CD4-positive, CD25-positive, alpha-beta regulatory T cell (primary cell): ENCODE results near the gene IL1RAPL1. TPM values are rescaled to one million over a fixed set of nuclear protein-coding genes. Genes with fewer than 3 reads are reported as not detected.

ENCODE experiments used
- ATAC-seq, 2 donors: fragments of 150-1000 bp; cut with Tn5 transposase; one replicate each; pipeline ENCODE4 v1.10.0; 2021; ENCODE audit warnings: low read depth in 2 of 2, moderate number of reproducible peaks in 2 of 2, moderate library complexity in 1 of 2
- DNase-seq, 3 donors: peaks; one replicate each; pipeline versions ENCODE4 v3.0.0 to v3.0.0-alpha.2; 2012 to 2022; ENCODE audit warnings: mixed read lengths in 1 of 3
- H3K27ac ChIP-seq: one replicate; pipeline ENCODE4 v1.7.0; 2013; ENCODE audit warnings: mild to moderate bottlenecking, low read length; ENCODE audit not compliant: insufficient read depth, poor library complexity, severe bottlenecking
- H3K27me3 ChIP-seq: one replicate; pipeline ENCODE4 v1.7.0; 2013; ENCODE audit warnings: low read length; ENCODE audit not compliant: control insufficient read depth, insufficient read depth
- H3K36me3 ChIP-seq: one replicate; pipeline ENCODE4 v1.7.0; 2013; ENCODE audit warnings: mild to moderate bottlenecking, low read length, moderate library complexity; ENCODE audit not compliant: control insufficient read depth, insufficient read depth
- H3K4me1 ChIP-seq: 2 replicates; pipeline ENCODE4 v1.7.0; 2013; ENCODE audit warnings: mild to moderate bottlenecking, low read length; ENCODE audit not compliant: insufficient read depth, control insufficient read depth, poor library complexity, severe bottlenecking
- H3K4me3 ChIP-seq: one replicate; pipeline ENCODE4 v1.7.0; 2013; ENCODE audit warnings: low read depth, mild to moderate bottlenecking, low read length, moderate library complexity
- H3K9me3 ChIP-seq, 2 experiments: 1 replicate in 1 of 2; 2 replicates in 1 of 2; pipeline ENCODE4 v1.7.0; 2013; ENCODE audit warnings: low read length in 2 of 2, mild to moderate bottlenecking in 1 of 2, moderate library complexity in 1 of 2; ENCODE audit not compliant: control insufficient read depth in 2 of 2
- H3K27ac Mint-ChIP-seq, 3 donors: one replicate each; pipeline ENCODE4 v1.8.0; 2020 to 2022; ENCODE audit warnings: mild to moderate bottlenecking in 3 of 3, mixed read lengths in 3 of 3, moderate library complexity in 2 of 3
- H3K27me3 Mint-ChIP-seq: one replicate; pipeline ENCODE4 v1.8.0; 2022; ENCODE audit warnings: mild to moderate bottlenecking, mixed read lengths
- H3K36me3 Mint-ChIP-seq: one replicate; pipeline ENCODE4 v1.8.0; 2020; ENCODE audit warnings: mixed read lengths
- H3K4me1 Mint-ChIP-seq, 4 donors: one replicate each; pipeline ENCODE4 v1.8.0; 2020 to 2022; ENCODE audit warnings: mixed read lengths in 4 of 4, mild to moderate bottlenecking in 1 of 4
- H3K4me3 Mint-ChIP-seq, 4 donors: one replicate each; pipeline ENCODE4 v1.8.0; 2020 to 2022; ENCODE audit warnings: mild to moderate bottlenecking in 4 of 4, mixed read lengths in 4 of 4, moderate library complexity in 3 of 4
- H3K9me3 Mint-ChIP-seq, 7 donors: one replicate each; pipeline ENCODE4 v1.8.0; 2020 to 2022; ENCODE audit warnings: mixed read lengths in 7 of 7, mild to moderate bottlenecking in 3 of 7, moderate library complexity in 2 of 7
- polyA plus RNA-seq, 4 donors: library from polyadenylated mRNA; unstranded; fragments of 300-500 nt; fragmentation: Illumina TruSeq; gene quantifications; one replicate each; pipeline ENCODE4 v1.2.3, GENCODE V29; 2021
- total RNA-seq: library from RNA; stranded (reverse); gene quantifications from one replicate; pipeline ENCODE4 v1.2.3, GENCODE V29; 2022

The IL1RAPL1 gene
- total and polyA plus RNA-seq, 5 donors from 2014 or later: not detected

GRCh38 chrX:29903360-29903759, 1316.1 kb downstream of the IL1RAPL1 start:
- H3K4me3 Mint-ChIP-seq: no peak overlapping the region
- no peak overlapping the region for H3K27ac Mint-ChIP-seq

GRCh38 chrX:29911673-29912072, 1324.4 kb downstream of the IL1RAPL1 start:
- Histone ChIP-seq H3K4me1 (no peaks in the 10 kb centered on the region), H3K9me3 (no peaks in the 10 kb centered on the region), H3K4me3 (no peak overlapping the region), H3K27me3 (no peaks in the 10 kb centered on the region), H3K27ac (no peak overlapping the region), H3K36me3 (no peaks in the 10 kb centered on the region)
- H3K4me3 Mint-ChIP-seq: no peak overlapping the region
- no peaks in the 10 kb centered on the region for H3K4me1 Mint-ChIP-seq
- H3K27ac Mint-ChIP-seq: no peak overlapping the region
- H3K27me3 Mint-ChIP-seq: no peaks in the 10 kb centered on the region
- H3K36me3 Mint-ChIP-seq: no peaks in the 10 kb centered on the region
- no peak for ATAC-seq
- DNase-seq: no peak
- peaks cover 0 to 7% (median 0%) of the 10 kb centered on the region in 7 donors for H3K9me3 Mint-ChIP-seq

More at GRCh38 chrX:29903360-29903759, 1316.1 kb downstream of the IL1RAPL1 start:
- no peak overlapping the region for H3K4me3 ChIP-seq
- Mint-ChIP-seq H3K4me1 (no peaks in the 10 kb centered on the region), H3K9me3 (peaks cover 0 to 9% (median 0%) of the 10 kb centered on the region in 7 donors), H3K36me3 (peaks cover 3% of the 10 kb centered on the region), H3K27me3 (no peaks in the 10 kb centered on the region)
- H3K9me3 ChIP-seq: peaks cover 0 to 1% of the 10 kb centered on the region in 2 experiments
- H3K27me3 ChIP-seq: no peaks in the 10 kb centered on the region
- ATAC-seq (no peak), DNase-seq (no peak)
- H3K36me3 ChIP-seq: no peaks in the 10 kb centered on the region
- no peaks in the 10 kb centered on the region for H3K4me1 ChIP-seq
- H3K27ac ChIP-seq: no peak overlapping the region

- peaks cover 0 to 2% of the 10 kb centered on the region in 2 experiments for H3K9me3 ChIP-seq
- no peak for DNase-seq
- no peak overlapping the region for H3K27ac ChIP-seq
- Mint-ChIP-seq H3K4me1 (no peaks in the 10 kb centered on the region), H3K4me3 (no peak overlapping the region), H3K36me3 (no peaks in the 10 kb centered on the region), H3K9me3 (peaks cover 0 to 7% (median 0%) of the 10 kb centered on the region in 7 donors), H3K27me3 (no peaks in the 10 kb centered on the region), H3K27ac (no peak overlapping the region)
- no peak overlapping the region for H3K4me3 ChIP-seq
- H3K4me1 ChIP-seq: no peaks in the 10 kb centered on the region
- H3K27me3 ChIP-seq: no peaks in the 10 kb centered on the region
- H3K36me3 ChIP-seq: no peaks in the 10 kb centered on the region
- no peak for ATAC-seq
Measured at GRCh38 chrX:29913647-29914046, 1326.4 kb downstream of the IL1RAPL1 start.

- H3K27me3 Mint-ChIP-seq: no peaks in the 10 kb centered on the region
- no peak for ATAC-seq
- Histone ChIP-seq H3K36me3 (no peaks in the 10 kb centered on the region), H3K27me3 (no peaks in the 10 kb centered on the region), H3K9me3 (no peaks in the 10 kb centered on the region), H3K4me1 (no peaks in the 10 kb centered on the region), H3K27ac (no peak overlapping the region), H3K4me3 (no peak overlapping the region)
- H3K27ac Mint-ChIP-seq: no peak overlapping the region
- H3K4me3 Mint-ChIP-seq: no peak overlapping the region
- H3K36me3 Mint-ChIP-seq: no peaks in the 10 kb centered on the region
- H3K9me3 Mint-ChIP-seq: peaks cover 0 to 10% (median 0%) of the 10 kb centered on the region in 7 donors
- DNase-seq: no peak
- no peaks in the 10 kb centered on the region for H3K4me1 Mint-ChIP-seq
Measured at GRCh38 chrX:29922607-29923006, 1335.4 kb downstream of the IL1RAPL1 start.

GRCh38 chrX:29926056-29926455, 1338.8 kb downstream of the IL1RAPL1 start:
- no peaks in the 10 kb centered on the region for H3K36me3 Mint-ChIP-seq
- Histone ChIP-seq H3K4me3 (no peak overlapping the region), H3K4me1 (no peaks in the 10 kb centered on the region), H3K27me3 (no peaks in the 10 kb centered on the region), H3K9me3 (peaks cover 0 to 4% of the 10 kb centered on the region in 2 experiments), H3K36me3 (no peaks in the 10 kb centered on the region), H3K27ac (no peak overlapping the region)
- H3K4me1 Mint-ChIP-seq: no peaks in the 10 kb centered on the region
- no peak for DNase-seq
- no peaks in the 10 kb centered on the region for H3K27me3 Mint-ChIP-seq
- H3K9me3 Mint-ChIP-seq: peaks cover 0 to 10% (median 0%) of the 10 kb centered on the region in 7 donors
- no peak for ATAC-seq
- no peak overlapping the region for H3K4me3 Mint-ChIP-seq
- no peak overlapping the region for H3K27ac Mint-ChIP-seq

DNA sequence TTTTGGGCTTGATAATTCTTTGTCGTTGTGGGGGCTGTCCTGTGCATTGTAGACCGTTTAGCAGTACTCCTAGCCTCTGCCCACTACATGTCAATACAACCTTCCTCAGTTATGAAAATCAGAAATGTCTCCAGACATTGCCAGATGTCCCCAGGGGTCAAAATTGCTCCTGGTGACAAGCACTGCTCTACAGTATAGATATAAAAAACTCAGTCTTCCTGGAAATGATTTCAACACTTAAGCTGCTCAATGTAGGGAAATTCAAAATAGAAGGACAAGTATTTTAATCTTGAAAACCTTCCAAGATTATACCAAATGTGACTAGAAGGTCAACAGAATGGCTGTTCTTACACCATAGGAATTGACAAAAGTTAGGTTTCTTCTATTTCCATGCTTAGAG, 1339.4 kb downstream of the IL1RAPL1 start:
- no peaks in the 10 kb centered on the region for H3K4me1 ChIP-seq
- Mint-ChIP-seq H3K4me1 (no peaks in the 10 kb centered on the region), H3K27me3 (no peaks in the 10 kb centered on the region), H3K27ac (no peak overlapping the region), H3K9me3 (peaks cover 0 to 5% (median 0%) of the 10 kb centered on the region in 7 donors), H3K4me3 (no peak overlapping the region), H3K36me3 (no peaks in the 10 kb centered on the region)
- H3K4me3 ChIP-seq: no peak overlapping the region
- ATAC-seq (no peak), DNase-seq (no peak)
- H3K27ac ChIP-seq: no peak overlapping the region
- H3K27me3 ChIP-seq: no peaks in the 10 kb centered on the region
- H3K9me3 ChIP-seq: peaks cover 0 to 4% of the 10 kb centered on the region in 2 experiments
- H3K36me3 ChIP-seq: no peaks in the 10 kb centered on the region

DNA sequence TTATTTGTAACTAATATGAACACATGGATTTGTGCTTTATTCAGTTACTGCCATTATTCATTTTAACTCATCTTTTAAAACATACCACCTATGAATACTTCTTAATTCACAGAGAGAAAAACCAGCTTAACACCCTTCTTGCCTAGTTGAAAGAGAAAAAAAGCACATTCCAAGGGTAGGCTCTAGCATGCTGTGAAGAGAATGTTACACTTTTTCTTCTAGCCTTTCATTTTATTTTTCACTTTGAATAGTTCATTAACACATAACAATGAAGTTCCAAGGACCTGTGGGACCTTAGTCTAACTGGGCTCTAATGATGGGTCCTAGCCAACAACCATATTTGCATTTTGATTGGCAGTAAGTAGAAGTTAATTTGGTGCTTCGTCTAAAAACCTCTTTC, 1348.2 kb downstream of the IL1RAPL1 start:
- no peaks in the 10 kb centered on the region for H3K4me1 Mint-ChIP-seq

DNA sequence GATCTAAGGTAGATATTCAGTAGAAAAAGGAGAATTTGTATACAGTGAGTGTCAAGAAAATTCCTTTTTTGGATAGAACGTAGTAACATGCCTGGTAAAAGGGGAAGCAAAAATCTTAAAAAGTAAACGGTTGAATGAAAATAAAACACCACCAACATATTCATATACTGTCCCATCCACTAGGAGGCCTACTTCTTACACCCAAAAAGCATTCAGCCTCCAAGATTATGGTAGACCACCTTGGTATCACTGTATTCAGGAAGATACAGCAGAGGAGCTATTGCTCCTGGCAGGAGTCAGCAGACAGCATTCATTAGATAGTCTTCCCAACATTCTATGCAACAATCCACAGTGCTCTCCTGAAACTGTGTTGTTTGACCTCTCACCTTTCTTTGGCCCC, 1353.5 kb downstream of the IL1RAPL1 start:
- Histone ChIP-seq H3K9me3 (no peaks in the 10 kb centered on the region), H3K4me1 (no peaks in the 10 kb centered on the region), H3K36me3 (no peaks in the 10 kb centered on the region), H3K27ac (no peak overlapping the region), H3K27me3 (no peaks in the 10 kb centered on the region), H3K4me3 (no peak overlapping the region)
- Mint-ChIP-seq H3K27ac (no peak overlapping the region), H3K36me3 (no peaks in the 10 kb centered on the region), H3K4me3 (no peak overlapping the region), H3K27me3 (no peaks in the 10 kb centered on the region), H3K4me1 (no peaks in the 10 kb centered on the region), H3K9me3 (peaks cover 0 to 2% (median 0%) of the 10 kb centered on the region in 7 donors)
- ATAC-seq (no peak), DNase-seq (no peak)

More for the DNA sequence above, 1348.2 kb downstream of the IL1RAPL1 start:
- H3K36me3 Mint-ChIP-seq: no peaks in the 10 kb centered on the region
- H3K4me3 Mint-ChIP-seq: no peak overlapping the region
- H3K36me3 ChIP-seq: no peaks in the 10 kb centered on the region
- no peak overlapping the region for H3K27ac ChIP-seq
- H3K4me3 ChIP-seq: no peak overlapping the region
- no peaks in the 10 kb centered on the region for H3K4me1 ChIP-seq
- H3K27ac Mint-ChIP-seq: no peak overlapping the region
- H3K9me3 ChIP-seq: no peaks in the 10 kb centered on the region
- no peak for DNase-seq
- no peaks in the 10 kb centered on the region for H3K27me3 ChIP-seq
- no peak for ATAC-seq
- H3K9me3 Mint-ChIP-seq: peaks cover 0 to 2% (median 0%) of the 10 kb centered on the region in 7 donors
- H3K27me3 Mint-ChIP-seq: no peaks in the 10 kb centered on the region
